Peyer's patch (tissue), 4 donors: ENCODE results near the gene ZNF792. TPM values are rescaled to one million over a fixed set of nuclear protein-coding genes. Genes with fewer than 3 reads are reported as not detected.
"Not testable (repeated sequence)": the region's sequence is repeated elsewhere in the genome, so short reads cannot be mapped to it uniquely, and the experiment has no call there.

Experiments used
- DNase-seq, 3 donors: peaks; one replicate each; pipeline ENCODE4 v3.0.0-alpha.2; 2017 to 2019
- H3K27ac ChIP-seq, 4 donors: fragments of 200-600 bp; sonication (generic); one replicate each; pipeline ENCODE4 v1.5.1; 2016 to 2019
- H3K27me3 ChIP-seq, 2 donors: fragments of 200-600 bp; sonication (generic); one replicate each; pipeline ENCODE4 v1.5.1; 2019
- H3K36me3 ChIP-seq, 3 donors: fragments of 200-600 bp; sonication (generic); one replicate each; pipeline ENCODE4 v1.5.1; 2016 to 2019
- H3K4me1 ChIP-seq, 4 donors: fragments of 200-600 bp; sonication (generic); one replicate each; pipeline ENCODE4 v1.5.1; 2016 to 2019
- H3K4me3 ChIP-seq, 4 donors: fragments of 200-600 bp; sonication (generic); 1 replicate in 3 of 4; 2 replicates in 1 of 4; pipeline ENCODE4 v1.5.1; 2016 to 2019; ENCODE audit warnings: mild to moderate bottlenecking in 1 of 4
- H3K9me3 ChIP-seq, 4 donors: fragments of 200-600 bp; sonication (generic); one replicate each; pipeline ENCODE4 v1.5.1; 2016 to 2019; ENCODE audit warnings: mild to moderate bottlenecking in 1 of 4
- POLR2A ChIP-seq, 2 donors: fragments of 450-650 bp; IDR thresholded peaks; one replicate each; pipeline ENCODE4 v1.5.1; 2017; ENCODE audit warnings: antibody characterized with exemption in 2 of 2, mild to moderate bottlenecking in 2 of 2, moderate library complexity in 2 of 2
- total RNA-seq, 4 donors: library from RNA; depleted of rRNA; stranded (reverse); fragments of >200 nt; gene quantifications; one replicate each; pipeline ENCODE4 v1.1.0, GENCODE V29; 2016
- TF ChIP-seq, protein P1 (sequence below), 6 experiments: fragments of 450-650 bp in 4 of 6; fragments of 200-600 bp in 2 of 6; sonication (generic) in 1 of 6; IDR thresholded peaks; one replicate each; pipeline ENCODE4 v1.5.1; 2017 to 2019; ENCODE audit warnings: antibody characterized with exemption in 6 of 6, mild to moderate bottlenecking in 3 of 6, moderate library complexity in 1 of 6

The ZNF792 gene
- total RNA-seq, 4 donors from 2014 or later, result 7.0 to 15.7 (median 7.4) TPM

DNA sequence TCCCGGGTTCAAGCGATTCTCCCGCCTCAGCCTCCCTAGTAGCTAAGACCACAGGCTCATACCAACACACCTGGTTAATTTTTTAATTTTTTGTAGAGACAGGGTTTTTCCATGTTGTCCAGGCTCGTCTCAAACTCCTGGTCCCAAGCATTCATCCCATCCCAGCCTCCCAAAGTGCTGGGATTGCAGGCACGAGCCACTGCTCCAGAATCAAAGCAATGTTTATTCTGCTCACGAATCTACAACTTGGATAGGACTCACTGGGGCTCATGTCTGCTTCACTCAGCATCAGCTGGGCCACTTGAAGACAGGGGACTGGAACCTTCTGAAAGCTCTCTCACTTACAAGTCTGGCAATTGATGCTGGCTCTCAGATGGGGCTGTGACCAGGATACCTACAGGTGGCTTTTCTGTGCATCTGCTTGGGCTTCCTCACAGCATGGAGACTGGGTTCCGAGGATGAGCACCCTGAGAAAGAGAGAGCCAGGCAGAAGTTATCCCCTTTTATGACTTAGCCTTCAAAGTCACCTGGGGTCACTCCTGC is 8.2 kb upstream of the ZNF792 start:
- DNase-seq, result no peak
- no peaks in the 10 kb centered on the region for H3K27me3 ChIP-seq
- TF ChIP-seq, protein P1, sequence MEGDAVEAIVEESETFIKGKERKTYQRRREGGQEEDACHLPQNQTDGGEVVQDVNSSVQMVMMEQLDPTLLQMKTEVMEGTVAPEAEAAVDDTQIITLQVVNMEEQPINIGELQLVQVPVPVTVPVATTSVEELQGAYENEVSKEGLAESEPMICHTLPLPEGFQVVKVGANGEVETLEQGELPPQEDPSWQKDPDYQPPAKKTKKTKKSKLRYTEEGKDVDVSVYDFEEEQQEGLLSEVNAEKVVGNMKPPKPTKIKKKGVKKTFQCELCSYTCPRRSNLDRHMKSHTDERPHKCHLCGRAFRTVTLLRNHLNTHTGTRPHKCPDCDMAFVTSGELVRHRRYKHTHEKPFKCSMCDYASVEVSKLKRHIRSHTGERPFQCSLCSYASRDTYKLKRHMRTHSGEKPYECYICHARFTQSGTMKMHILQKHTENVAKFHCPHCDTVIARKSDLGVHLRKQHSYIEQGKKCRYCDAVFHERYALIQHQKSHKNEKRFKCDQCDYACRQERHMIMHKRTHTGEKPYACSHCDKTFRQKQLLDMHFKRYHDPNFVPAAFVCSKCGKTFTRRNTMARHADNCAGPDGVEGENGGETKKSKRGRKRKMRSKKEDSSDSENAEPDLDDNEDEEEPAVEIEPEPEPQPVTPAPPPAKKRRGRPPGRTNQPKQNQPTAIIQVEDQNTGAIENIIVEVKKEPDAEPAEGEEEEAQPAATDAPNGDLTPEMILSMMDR (IDR thresholded peaks at IDR 0.05), result no peak
- no peak for TF ChIP-seq POLR2A (IDR thresholded peaks at IDR 0.05)
- H3K27ac ChIP-seq, result no peak overlapping the region
- H3K36me3 ChIP-seq, result no peaks in the 10 kb centered on the region
- H3K4me3 ChIP-seq, result no peak overlapping the region
- peaks cover 0 to 7% (median 0%) of the 10 kb centered on the region in 4 donors for H3K9me3 ChIP-seq
- H3K4me1 ChIP-seq, result peaks cover 0 to 6% (median 2%) of the 10 kb centered on the region in 4 donors

DNA sequence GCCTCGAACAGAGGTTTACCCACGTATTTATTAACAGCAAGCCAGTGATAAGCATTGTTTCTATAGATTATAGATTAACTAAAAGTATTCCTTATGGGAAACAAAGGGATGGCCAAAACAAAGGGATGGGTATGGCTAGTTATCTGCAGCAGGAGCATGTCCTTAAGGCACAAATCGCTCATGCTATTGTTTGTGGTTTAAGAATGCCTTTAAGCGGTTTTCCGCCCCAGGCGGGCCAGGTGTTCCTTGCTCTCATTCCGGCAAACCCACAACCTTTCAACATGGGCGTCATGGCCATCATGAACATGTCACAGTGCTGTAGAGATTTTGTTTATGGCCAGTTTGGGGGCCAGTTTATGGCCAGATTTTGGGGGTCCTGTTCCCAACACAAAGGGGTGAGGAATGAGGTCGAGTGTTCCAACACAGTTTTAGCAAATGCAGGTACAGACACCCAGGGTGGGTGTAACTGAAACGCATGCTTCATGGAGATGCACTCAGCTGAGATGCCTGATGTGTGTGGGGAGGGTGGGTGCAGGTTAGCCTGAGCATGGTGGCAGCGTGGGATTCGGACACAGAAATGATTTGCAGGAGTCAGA is 6.3 kb upstream of the ZNF792 start:
- not testable (repeated sequence) for H3K4me3 ChIP-seq, H3K9me3 ChIP-seq, H3K27ac ChIP-seq, H3K4me1 ChIP-seq, H3K27me3 ChIP-seq, H3K36me3 ChIP-seq, DNase-seq

DNA sequence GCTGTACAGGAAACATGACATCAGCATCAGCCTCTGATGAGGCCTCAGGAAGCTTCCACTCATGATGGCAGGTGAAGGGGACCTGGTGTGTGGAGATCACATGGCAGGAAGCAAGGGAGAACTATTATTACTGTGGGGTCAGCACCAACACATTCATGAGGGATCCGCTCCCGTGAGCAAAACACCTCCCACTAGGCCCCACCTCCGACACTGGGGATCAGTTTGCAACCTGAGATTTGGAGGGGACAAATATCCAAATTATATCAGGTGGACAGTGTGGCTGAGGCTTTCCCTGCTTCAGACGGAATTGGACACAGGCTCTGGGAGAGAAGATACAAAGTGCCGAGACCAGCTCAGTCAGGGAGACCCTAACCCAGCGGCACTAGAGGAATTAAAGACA is 5.7 kb upstream of the ZNF792 start:
- H3K36me3 ChIP-seq, result no peaks in the 10 kb centered on the region
- H3K4me3 ChIP-seq, result no peak overlapping the region
- no peaks in the 10 kb centered on the region for H3K9me3 ChIP-seq
- no peak for DNase-seq
- peaks cover 0 to 6% (median 2%) of the 10 kb centered on the region in 4 donors for H3K4me1 ChIP-seq
- H3K27ac ChIP-seq, result no peak overlapping the region
- H3K27me3 ChIP-seq, result no peaks in the 10 kb centered on the region
- TF ChIP-seq, protein P1 (IDR thresholded peaks at IDR 0.05), result no peak
- no peak for TF ChIP-seq POLR2A (IDR thresholded peaks at IDR 0.05)

DNA sequence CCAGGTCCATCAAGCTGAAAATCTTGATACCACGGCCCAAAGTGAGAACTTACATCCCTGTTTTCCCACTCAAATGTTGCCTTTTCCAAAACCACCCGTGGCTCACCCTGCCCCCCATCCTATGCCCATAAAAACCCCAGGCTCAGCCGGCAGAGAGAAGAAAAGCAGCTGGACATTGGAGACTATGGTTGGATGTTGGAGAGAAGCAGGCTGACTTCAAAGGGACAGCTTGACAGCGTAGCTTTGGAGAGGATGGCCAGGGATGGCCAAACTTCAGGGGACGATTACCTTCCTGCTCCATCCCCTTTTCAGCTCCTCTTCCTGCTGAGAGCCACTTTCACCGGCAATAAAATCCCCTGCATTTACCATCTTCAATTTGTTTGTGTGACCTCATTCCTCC is 3.5 kb upstream of the ZNF792 start:
- DNase-seq, result no peak
- no peaks in the 10 kb centered on the region for H3K36me3 ChIP-seq
- no peak overlapping the region for H3K27ac ChIP-seq
- TF ChIP-seq, protein P1 (IDR thresholded peaks at IDR 0.05), result no peak
- no peaks in the 10 kb centered on the region for H3K9me3 ChIP-seq
- H3K4me1 ChIP-seq, result peaks cover 0 to 9% (median 0%) of the 10 kb centered on the region in 4 donors
- no peak overlapping the region for H3K4me3 ChIP-seq
- H3K27me3 ChIP-seq, result no peaks in the 10 kb centered on the region

DNA sequence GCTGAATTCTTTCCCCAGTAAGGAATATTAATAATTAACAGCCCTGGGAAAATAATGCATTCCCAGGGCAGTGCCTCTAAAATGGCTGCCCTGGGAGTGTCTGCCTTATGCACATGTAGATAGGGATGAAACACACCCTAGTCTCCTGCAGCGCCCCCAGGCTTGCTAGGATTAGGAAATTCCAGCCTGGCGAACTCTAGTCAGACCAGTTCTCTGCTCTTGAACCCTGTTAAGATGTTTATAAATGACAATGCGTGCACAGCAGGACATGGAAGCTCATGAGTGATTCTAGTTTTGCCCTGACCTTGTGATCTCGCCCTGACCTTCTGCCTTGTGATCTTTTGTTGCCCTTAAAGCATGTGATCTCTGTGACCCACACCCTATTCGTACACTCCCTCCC is 1.5 kb upstream of the ZNF792 start:
- not testable (repeated sequence) for H3K36me3 ChIP-seq, H3K27me3 ChIP-seq, DNase-seq, H3K4me3 ChIP-seq, H3K27ac ChIP-seq
- peaks cover 0 to 11% (median 0%) of the 10 kb centered on the region in 4 donors for H3K4me1 ChIP-seq
- H3K9me3 ChIP-seq, result peaks cover 0 to 14% (median 6%) of the 10 kb centered on the region in 4 donors

DNA sequence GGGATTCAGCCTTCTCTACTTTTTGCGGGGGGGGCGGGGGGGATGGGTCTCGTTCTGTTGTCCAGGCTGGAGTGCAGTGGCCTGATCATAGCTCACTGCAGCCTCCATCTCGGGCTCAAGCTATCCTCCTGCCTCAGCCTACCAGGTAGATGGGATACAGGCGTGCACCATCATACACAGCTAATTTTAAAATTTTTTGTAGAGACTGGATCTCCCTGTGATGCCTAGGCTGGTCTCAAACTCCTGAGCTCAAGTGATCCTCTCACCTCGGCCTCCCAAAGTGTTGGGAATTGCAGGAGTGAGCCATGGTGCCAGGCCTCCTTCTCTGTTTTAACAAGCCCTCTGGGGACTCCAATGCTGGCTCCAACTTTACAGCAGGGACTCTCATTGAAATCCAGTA is 569 bp upstream of the ZNF792 start:
- Histone ChIP-seq H3K4me3 (peak overlapping the region in 2 of 4 donors; percentile 79 to 91), H3K27ac (no peak overlapping the region), H3K9me3 (peaks cover 0 to 22% (median 11%) of the 10 kb centered on the region in 4 donors), H3K36me3 (peaks cover 0 to 18% (median 0%) of the 10 kb centered on the region in 3 donors), H3K4me1 (peaks cover 0 to 11% (median 0%) of the 10 kb centered on the region in 4 donors), H3K27me3 (no peaks in the 10 kb centered on the region)
- no peak for DNase-seq
- TF ChIP-seq, protein P1 (IDR thresholded peaks at IDR 0.05), result no peak
- TF ChIP-seq POLR2A (IDR thresholded peaks at IDR 0.05), result no peak
